Neural progenitor cell (in vitro differentiated cells): Measurements from ENCODE around the gene KIF15. TPM values are rescaled to one million over a fixed set of nuclear protein-coding genes. Genes with fewer than 3 reads are reported as not detected.

ENCODE experiments used
- DNase-seq: peaks from one replicate; pipeline ENCODE4 v3.0.0-alpha.2; 2016; ENCODE audit warnings: low spot score
- H2AFZ ChIP-seq: fragments of 200-600 bp; sonication (generic); replicated peaks from 2 replicates; pipeline ENCODE4 v1.6.1; 2016; ENCODE audit warnings: antibody characterized with exemption
- H3F3A ChIP-seq: fragments of 200-600 bp; sonication (generic); 2 replicates; pipeline ENCODE4 v1.6.1; 2016; ENCODE audit warnings: antibody characterized with exemption, low read depth
- H3K27ac ChIP-seq: fragments of 200-600 bp; sonication (generic); 2 replicates; pipeline ENCODE4 v1.5.1; 2016; ENCODE audit warnings: mild to moderate bottlenecking
- H3K27me3 ChIP-seq: fragments of 200-600 bp; sonication (generic); 2 replicates; pipeline ENCODE4 v1.6.1; 2016; ENCODE audit warnings: mild to moderate bottlenecking, moderate library complexity
- H3K36me3 ChIP-seq: fragments of 200-600 bp; sonication (generic); 2 replicates; pipeline ENCODE4 v1.5.1; 2016
- H3K4me1 ChIP-seq: fragments of 200-600 bp; sonication (generic); 2 replicates; pipeline ENCODE4 v1.6.1; 2016; ENCODE audit warnings: mixed run types
- H3K4me2 ChIP-seq: fragments of 200-600 bp; sonication (generic); 2 replicates; pipeline ENCODE4 v1.6.1; 2016
- H3K4me3 ChIP-seq: fragments of 200-600 bp; sonication (generic); 2 replicates; pipeline ENCODE4 v1.5.1; 2016
- H3K79me2 ChIP-seq: fragments of 200-600 bp; sonication (generic); 2 replicates; pipeline ENCODE4 v1.6.1; 2016; ENCODE audit warnings: low read depth
- H3K9ac ChIP-seq: fragments of 200-600 bp; sonication (generic); 2 replicates; pipeline ENCODE4 v1.6.1; 2016
- H3K9me3 ChIP-seq: fragments of 200-600 bp; sonication (generic); 2 replicates; pipeline ENCODE4 v1.5.1; 2016; ENCODE audit warnings: low read depth
- H4K20me1 ChIP-seq: fragments of 200-600 bp; sonication (generic); 2 replicates; pipeline ENCODE4 v1.6.1; 2016; ENCODE audit warnings: low read depth
- H3K27ac Mint-ChIP-seq: 3 replicates; pipeline ENCODE4 v1.8.0; 2021; ENCODE audit warnings: mixed read lengths
- H3K27me3 Mint-ChIP-seq: 2 replicates; pipeline ENCODE4 v1.8.0; 2022; ENCODE audit warnings: low read depth, mild to moderate bottlenecking, inconsistent platforms, moderate library complexity, mixed read lengths; ENCODE audit not compliant: insufficient read depth
- H3K36me3 Mint-ChIP-seq: 3 replicates; pipeline ENCODE4 v1.8.0; 2021; ENCODE audit warnings: mixed read lengths
- H3K4me1 Mint-ChIP-seq: 3 replicates; pipeline ENCODE4 v1.8.0; 2021; ENCODE audit warnings: mixed read lengths
- H3K4me3 Mint-ChIP-seq: 3 replicates; pipeline ENCODE4 v1.8.0; 2021; ENCODE audit warnings: mild to moderate bottlenecking, moderate library complexity, mixed read lengths
- H3K9me3 Mint-ChIP-seq: 3 replicates; pipeline ENCODE4 v1.8.0; 2020; ENCODE audit warnings: mixed read lengths
- CTCF ChIP-seq: fragments of 200-600 bp; sonication (generic); IDR thresholded peaks from 2 replicates; pipeline ENCODE4 v1.5.1; 2017; ENCODE audit warnings: antibody characterized with exemption, mild to moderate bottlenecking
- EZH2 ChIP-seq: fragments of 200-600 bp; sonication (generic); IDR thresholded peaks from 2 replicates; pipeline ENCODE4 v1.6.1; 2017; ENCODE audit warnings: antibody characterized with exemption, mild to moderate bottlenecking, moderate library complexity
- EZH2phosphoT487 ChIP-seq: fragments of 200-600 bp; sonication (generic); IDR thresholded peaks from 2 replicates; pipeline ENCODE4 v1.6.1; 2017; ENCODE audit warnings: antibody characterized with exemption
- total RNA-seq: library from RNA; depleted of rRNA; stranded (reverse); fragments of >200 nt; gene quantifications from 2 replicates; pipeline ENCODE4 v1.2.3, GENCODE V29; 2015; ENCODE audit warnings: low replicate concordance

KIF15 gene
- total RNA-seq, 1 donor from 2014 or later: 83.4 TPM

- H3K9me3 Mint-ChIP-seq: no peaks in the 10 kb centered on the region
- H2AFZ ChIP-seq: no peak overlapping the region
- no peaks in the 10 kb centered on the region for H3K4me1 ChIP-seq
- H3K4me3 ChIP-seq: no peak overlapping the region
- no peak for DNase-seq
- no peak overlapping the region for H3K27ac Mint-ChIP-seq
- no peaks in the 10 kb centered on the region for H3K27me3 Mint-ChIP-seq
- no peak overlapping the region for H3K9ac ChIP-seq
- no peak overlapping the region for H3K4me2 ChIP-seq
- H3K27me3 ChIP-seq: no peaks in the 10 kb centered on the region
- no peak overlapping the region for H3K27ac ChIP-seq
- H3K4me1 Mint-ChIP-seq: no peaks in the 10 kb centered on the region
- TF ChIP-seq EZH2phosphoT487 (no peak), CTCF (no peak), EZH2 (no peak)
- no peaks in the 10 kb centered on the region for H3K79me2 ChIP-seq
- H3K36me3 Mint-ChIP-seq: peaks cover 12% of the 10 kb centered on the region
- no peaks in the 10 kb centered on the region for H4K20me1 ChIP-seq
- no peaks in the 10 kb centered on the region for H3F3A ChIP-seq
- no peaks in the 10 kb centered on the region for H3K36me3 ChIP-seq
- H3K4me3 Mint-ChIP-seq: no peak overlapping the region
- H3K9me3 ChIP-seq: no peaks in the 10 kb centered on the region
Measured at GRCh38 chr3:44870375-44871061, 108.9 kb downstream of the KIF15 start.

- no peak within 1 kb of the TSS for H3K27ac Mint-ChIP-seq
- no peaks in the 10 kb centered on the region for H3F3A ChIP-seq
- TF ChIP-seq EZH2 (no peak), CTCF (no peak), EZH2phosphoT487 (no peak)
- H3K27ac ChIP-seq: no peak within 1 kb of the TSS
- no peaks in the 10 kb centered on the region for H3K36me3 ChIP-seq
- no peaks in the 10 kb centered on the region for H3K27me3 ChIP-seq
- H3K4me1 ChIP-seq: no peaks in the 10 kb centered on the region
- H4K20me1 ChIP-seq: no peaks in the 10 kb centered on the region
- no peak within 1 kb of the TSS for H3K4me3 ChIP-seq
- no peak within 1 kb of the TSS for H3K9ac ChIP-seq
- H3K4me2 ChIP-seq: no peak within 1 kb of the TSS
- no peak for DNase-seq
- H3K27me3 Mint-ChIP-seq: no peaks in the 10 kb centered on the region
- H3K4me1 Mint-ChIP-seq: no peaks in the 10 kb centered on the region
- no peaks in the 10 kb centered on the region for H3K36me3 Mint-ChIP-seq
- no peaks in the 10 kb centered on the region for H3K79me2 ChIP-seq
- H3K9me3 Mint-ChIP-seq: no peaks in the 10 kb centered on the region
- H2AFZ ChIP-seq: no peak within 1 kb of the TSS
- H3K4me3 Mint-ChIP-seq: no peak within 1 kb of the TSS
- H3K9me3 ChIP-seq: no peaks in the 10 kb centered on the region
Measured at GRCh38 chr3:44874308-44874707, 112.7 kb downstream of the KIF15 start, which contains the start of gene TGM4. Gene TGM4 (plus strand): TSS chr3:44874608. CDS start chr3:44874679, 71 bp downstream.

GRCh38 chr3:44875596-44875995 lies 114.0 kb downstream of the KIF15 start:
- no peaks in the 10 kb centered on the region for H3F3A ChIP-seq
- Mint-ChIP-seq H3K9me3 (no peaks in the 10 kb centered on the region), H3K27ac (no peak overlapping the region), H3K27me3 (no peaks in the 10 kb centered on the region), H3K4me1 (no peaks in the 10 kb centered on the region), H3K36me3 (no peaks in the 10 kb centered on the region), H3K4me3 (no peak overlapping the region)
- H3K9me3 ChIP-seq: no peaks in the 10 kb centered on the region
- no peak overlapping the region for H3K27ac ChIP-seq
- no peaks in the 10 kb centered on the region for H3K79me2 ChIP-seq
- H3K36me3 ChIP-seq: no peaks in the 10 kb centered on the region
- DNase-seq: no peak
- no peak overlapping the region for H3K4me3 ChIP-seq
- H4K20me1 ChIP-seq: no peaks in the 10 kb centered on the region
- H3K4me2 ChIP-seq: no peak overlapping the region
- H2AFZ ChIP-seq: no peak overlapping the region
- H3K27me3 ChIP-seq: no peaks in the 10 kb centered on the region
- no peaks in the 10 kb centered on the region for H3K4me1 ChIP-seq
- H3K9ac ChIP-seq: no peak overlapping the region
- TF ChIP-seq CTCF (no peak), EZH2phosphoT487 (no peak), EZH2 (no peak)
